Measurements from ENCODE around the gene TPBG. TPM values are rescaled to one million over a fixed set of nuclear protein-coding genes. Genes with fewer than 3 reads are reported as not detected.
A peak's percentile ranks its signal among the peaks of the same experiment; 100 is the strongest.

TPBG gene
- 10 to 100 TPM in 8 of 10 donors, 1 to 10 TPM in 2; 8.9 to 27.8 (median 12.9) TPM for polyA plus RNA-seq (ENCODE audit: insufficient read length in 10 of 10)
- long read RNA-seq, donor 1, full-length matches to known transcripts: 12 of 12 reads
- long read RNA-seq, donor 1, partial matches to known transcripts: 0 of 12 reads
- long read RNA-seq, donor 1, other reads (novel, unspliced or antisense): 0 of 12 reads
- long read RNA-seq, donor 2, full-length matches to known transcripts: 2 of 2 reads
- long read RNA-seq, donor 2, partial matches to known transcripts: 0 of 2 reads
- long read RNA-seq, donor 2, other reads (novel, unspliced or antisense): 0 of 2 reads
- long read RNA-seq, donor 3: 0 reads
- long read RNA-seq, donor 4, full-length matches to known transcripts: 6 of 6 reads
- long read RNA-seq, donor 4, partial matches to known transcripts: 0 of 6 reads
- long read RNA-seq, donor 4, other reads (novel, unspliced or antisense): 0 of 6 reads
- long read RNA-seq, donor 5, full-length matches to known transcripts: 10 of 10 reads
- long read RNA-seq, donor 5, partial matches to known transcripts: 0 of 10 reads
- long read RNA-seq, donor 5, other reads (novel, unspliced or antisense): 0 of 10 reads
- long read RNA-seq, donor 6, full-length matches to known transcripts: 6 of 6 reads
- long read RNA-seq, donor 6, partial matches to known transcripts: 0 of 6 reads
- long read RNA-seq, donor 6, other reads (novel, unspliced or antisense): 0 of 6 reads
- long read RNA-seq, donor 7, full-length matches to known transcripts: 4 of 4 reads
- long read RNA-seq, donor 7, partial matches to known transcripts: 0 of 4 reads
- long read RNA-seq, donor 7, other reads (novel, unspliced or antisense): 0 of 4 reads
- long read RNA-seq, donor 8, full-length matches to known transcripts: 8 of 8 reads
- long read RNA-seq, donor 8, partial matches to known transcripts: 0 of 8 reads
- long read RNA-seq, donor 8, other reads (novel, unspliced or antisense): 0 of 8 reads
- long read RNA-seq, donor 9, full-length matches to known transcripts: 1 of 1 reads
- long read RNA-seq, donor 9, partial matches to known transcripts: 0 of 1 reads
- long read RNA-seq, donor 9, other reads (novel, unspliced or antisense): 0 of 1 reads

DNA sequence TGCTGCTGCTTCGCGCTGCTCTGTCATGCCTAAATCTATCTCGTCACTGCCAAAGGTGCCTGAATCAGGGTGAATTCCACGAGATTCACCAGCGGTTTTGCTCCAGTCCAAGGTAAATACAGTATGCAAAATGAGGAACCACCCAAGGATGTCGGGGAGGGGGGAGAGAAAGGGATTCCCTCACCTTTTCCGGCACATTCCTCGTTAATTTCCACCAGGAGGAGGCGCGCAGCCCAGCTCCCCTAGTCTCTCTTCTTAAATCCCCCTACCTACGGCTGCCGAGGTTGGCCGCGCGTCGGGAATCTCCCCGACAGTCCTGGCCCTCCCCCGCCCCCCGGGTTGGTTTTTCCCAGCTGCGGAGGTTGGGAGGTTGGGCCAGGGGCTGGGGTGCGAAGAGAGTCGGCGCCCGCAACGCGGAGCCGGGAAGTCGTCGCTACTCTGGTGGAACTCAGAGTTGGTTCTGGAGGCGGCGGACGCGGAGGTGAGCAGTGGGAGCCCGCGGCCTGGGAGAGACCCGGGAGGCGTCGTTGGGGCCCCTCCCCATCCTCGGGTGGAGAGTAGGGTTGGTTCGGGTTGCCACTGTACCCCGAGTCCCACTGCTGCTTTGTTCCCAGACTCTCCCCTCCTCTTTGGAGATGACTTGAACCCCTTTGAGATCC is at the start of gene TPBG:
Gene TPBG (plus strand): TSS at position 390 of the 659 bp plus-strand sequence. CDS start 1,145 bp downstream, outside the sequence.
- peak; percentile 68 to 90 (median 77) for DNase-seq

- no peak for DNase-seq
Observed at GRCh38 chr6:82322386-82322785, 41.2 kb upstream of the TPBG start.

- DNase-seq: no peak
Observed at GRCh38 chr6:82329766-82330165, 33.9 kb upstream of the TPBG start.

DNA sequence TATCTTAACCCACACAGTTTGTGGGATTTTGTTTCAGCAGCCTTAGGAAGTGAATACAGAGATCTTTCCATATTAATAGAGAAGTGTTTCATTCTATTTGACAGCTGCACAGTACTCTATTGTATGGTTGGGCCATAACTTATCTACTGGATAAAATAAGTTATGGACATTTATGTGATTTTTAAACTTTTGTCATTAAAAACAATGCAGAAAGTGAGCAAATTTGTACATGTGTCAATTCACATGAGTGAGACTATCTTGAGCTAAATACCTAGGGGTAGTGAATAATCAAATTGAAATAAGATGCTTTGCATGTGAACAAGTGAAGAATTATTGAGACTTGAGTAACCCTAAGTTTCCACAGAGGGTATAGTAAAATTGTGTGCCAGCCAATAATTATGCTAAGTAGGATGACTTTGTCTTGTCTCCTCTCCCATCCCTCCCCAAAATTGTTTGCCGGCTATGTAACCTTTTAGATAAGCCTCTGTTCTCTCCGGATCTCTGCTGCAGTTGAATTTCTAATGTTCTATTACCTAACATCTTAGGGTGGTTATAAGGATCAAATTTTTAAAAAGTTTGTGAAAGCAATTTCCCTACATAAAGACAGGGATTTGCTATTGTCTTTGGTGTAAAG is 33.3 kb upstream of the TPBG start:
- DNase-seq: no peak

GRCh38 chr6:82331031-82331773 is 32.4 kb upstream of the TPBG start:
- DNase-seq: peak in 2 of 3 donors; percentile 6 to 13

DNA sequence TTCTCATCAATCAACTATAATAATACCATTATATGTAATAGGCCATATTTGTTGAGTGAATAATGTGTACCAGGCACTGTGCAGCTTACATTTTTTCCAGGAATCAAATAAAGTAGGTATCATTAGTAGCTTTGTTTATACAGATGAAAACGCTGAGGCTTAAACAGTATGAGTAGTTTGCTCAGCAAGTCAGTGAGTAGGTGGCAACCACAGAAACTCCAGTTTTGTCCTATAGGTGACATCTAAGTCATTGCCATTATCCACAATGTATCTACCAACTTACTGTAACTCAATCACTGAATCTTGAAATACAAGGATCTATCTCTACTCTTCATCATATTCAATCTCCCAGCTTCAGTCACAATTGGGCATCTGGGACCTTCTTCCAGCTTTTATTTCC is 29.8 kb upstream of the TPBG start:
- DNase-seq: no peak

- no peak for DNase-seq
Observed at GRCh38 chr6:82337688-82338257, 25.8 kb upstream of the TPBG start.

DNA sequence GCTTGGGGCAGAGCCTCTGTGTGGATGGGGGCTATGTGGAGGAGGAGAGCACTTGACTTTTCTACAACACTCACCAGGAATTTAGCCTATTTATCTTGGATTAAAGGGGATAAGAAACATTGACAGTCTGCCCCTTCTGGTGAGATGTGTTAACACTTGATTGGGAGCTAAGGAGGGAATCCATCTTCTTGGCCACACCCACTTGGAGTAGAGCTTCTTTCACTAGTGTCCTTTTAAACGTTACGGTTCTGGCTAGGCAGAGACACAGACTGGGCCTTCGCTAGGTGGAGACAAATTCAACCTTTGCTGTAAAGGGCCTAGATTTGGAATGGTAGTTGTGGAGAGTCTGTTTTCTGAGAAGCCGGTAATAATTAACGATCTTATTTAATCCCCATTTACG is 15.5 kb upstream of the TPBG start:
- no peak for DNase-seq

GRCh38 chr6:82353848-82354247 is 9.8 kb upstream of the TPBG start:
- DNase-seq: no peak

DNA sequence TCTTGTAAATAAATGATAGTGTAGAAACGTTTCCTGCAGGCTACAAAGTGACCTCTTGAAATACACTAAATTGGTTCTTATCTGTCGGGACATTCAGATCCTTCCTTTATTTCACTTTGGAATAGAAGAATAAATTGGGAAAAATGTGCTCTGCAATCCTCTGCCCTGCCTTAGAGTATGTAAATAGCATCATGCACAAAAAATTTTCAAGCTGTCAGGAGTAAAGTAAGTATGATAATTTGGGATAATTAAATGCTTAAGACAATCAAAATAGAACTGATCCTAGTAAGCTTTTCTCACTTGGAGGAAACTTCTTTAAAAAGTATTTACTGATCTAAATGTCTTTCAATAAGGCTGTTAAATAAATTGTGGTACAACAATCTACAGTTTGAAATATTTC is 3.1 kb upstream of the TPBG start:
- no peak for DNase-seq

DNA sequence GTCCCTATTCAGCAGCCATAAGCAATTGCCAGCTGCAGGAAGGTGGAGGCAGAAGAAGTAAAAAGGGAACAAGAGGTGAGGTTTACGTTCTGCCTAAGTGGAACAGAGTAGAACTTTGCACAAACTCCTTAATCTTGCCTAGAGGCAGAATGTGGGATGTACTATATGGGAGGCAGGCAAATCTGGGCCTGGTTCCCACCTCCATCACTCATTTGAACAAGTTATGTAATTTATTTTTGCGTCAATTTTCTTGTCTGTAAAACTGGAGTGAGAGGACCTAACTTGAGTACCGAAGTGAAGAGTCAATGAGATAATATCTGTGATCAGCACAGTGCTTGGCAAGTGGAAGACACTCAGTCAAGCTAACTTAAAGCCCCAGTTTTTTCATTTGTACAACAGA is 2.0 kb upstream of the TPBG start:
- DNase-seq: no peak

DNA sequence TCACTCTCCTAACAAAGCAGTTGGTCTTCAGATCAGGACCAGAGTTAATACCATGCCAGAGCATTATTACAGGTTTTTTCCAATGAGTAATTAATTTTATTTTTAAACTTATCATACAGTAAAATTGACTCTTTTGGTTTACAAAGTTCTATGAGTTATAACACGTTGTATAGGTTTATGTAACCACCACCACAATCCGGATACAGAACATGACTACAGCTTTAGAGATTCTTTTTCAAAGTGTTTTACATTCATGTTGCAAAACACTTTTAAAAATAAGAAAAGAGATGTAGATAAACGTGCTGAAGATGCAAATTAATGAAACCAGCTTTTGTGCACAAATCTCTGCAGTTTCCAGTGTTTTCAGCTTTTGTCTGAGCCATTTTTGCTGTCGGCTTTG is 1.5 kb upstream of the TPBG start:
- no peak for DNase-seq

DNA sequence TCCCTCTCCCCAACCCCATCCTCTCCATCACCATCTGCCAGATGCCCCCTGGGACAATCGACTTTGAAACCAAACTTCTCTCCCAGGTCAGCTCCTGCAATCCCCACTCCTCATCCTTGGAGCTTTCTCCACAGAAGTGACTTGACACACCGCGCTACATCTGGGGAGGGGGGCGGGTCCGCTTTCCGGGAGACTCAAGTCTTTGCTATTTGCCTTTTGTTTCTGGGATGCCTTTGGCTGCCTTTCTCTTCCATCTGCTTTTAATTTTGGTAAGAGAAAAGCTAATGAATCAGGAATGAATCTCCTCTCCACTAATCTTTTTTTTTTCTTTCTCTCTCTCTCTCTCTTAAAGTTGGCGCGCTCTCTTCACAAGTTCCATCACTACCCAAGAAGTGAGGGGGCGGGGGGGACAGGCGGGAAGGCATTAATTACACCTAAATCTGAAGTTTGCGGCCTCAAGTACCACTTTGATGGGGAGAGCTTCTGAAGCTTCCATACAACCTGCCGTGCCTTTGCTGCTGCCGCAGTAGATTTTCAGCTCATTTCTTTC is 664 bp upstream of the TPBG start:
- DNase-seq: peak; percentile 82 to 93 (median 89)

DNA sequence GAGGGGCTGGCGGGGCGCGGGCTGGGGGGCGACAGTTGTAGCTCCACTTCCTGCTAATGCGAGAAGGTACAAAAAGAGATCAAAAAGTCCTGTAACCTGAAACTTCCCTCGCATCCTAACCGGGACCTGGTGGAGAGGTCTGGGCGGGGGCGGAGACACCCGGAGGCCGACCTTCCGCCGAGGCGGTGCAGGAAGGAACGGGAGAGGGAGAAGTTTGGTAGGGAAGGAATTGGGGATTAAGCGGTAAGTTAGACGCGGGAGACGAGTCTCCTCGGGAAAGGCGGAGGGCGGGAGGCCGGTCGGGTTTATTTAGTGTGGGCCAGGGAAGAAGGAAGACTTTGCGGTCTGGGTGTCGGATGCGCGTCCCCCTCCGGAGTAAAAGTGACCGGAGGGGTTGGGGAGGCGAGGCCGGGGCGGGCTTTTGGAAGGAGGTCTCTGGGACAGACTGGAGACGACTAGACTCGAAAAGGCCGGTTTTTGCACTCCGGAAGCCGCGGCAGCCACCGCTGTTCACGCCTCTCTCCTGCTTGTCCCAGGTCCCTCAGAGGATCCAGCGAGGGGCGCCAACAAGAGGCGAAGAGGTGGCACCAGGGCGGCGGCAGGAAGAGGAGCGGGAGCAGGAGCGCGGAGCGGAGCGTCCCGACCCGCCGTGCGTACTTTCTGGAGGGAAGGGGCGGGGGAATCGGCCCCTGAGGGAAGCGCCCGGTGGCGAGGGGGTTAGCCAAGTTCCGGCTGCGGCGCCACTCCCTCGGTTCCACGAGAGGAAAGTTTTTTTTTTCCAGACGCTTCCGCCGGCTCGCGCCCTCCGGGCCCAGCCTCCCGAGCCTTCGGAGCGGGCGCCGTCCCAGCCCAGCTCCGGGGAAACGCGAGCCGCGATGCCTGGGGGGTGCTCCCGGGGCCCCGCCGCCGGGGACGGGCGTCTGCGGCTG is 734 bp downstream of the TPBG start:
- peak; percentile 38 to 91 (median 68) for DNase-seq

DNA sequence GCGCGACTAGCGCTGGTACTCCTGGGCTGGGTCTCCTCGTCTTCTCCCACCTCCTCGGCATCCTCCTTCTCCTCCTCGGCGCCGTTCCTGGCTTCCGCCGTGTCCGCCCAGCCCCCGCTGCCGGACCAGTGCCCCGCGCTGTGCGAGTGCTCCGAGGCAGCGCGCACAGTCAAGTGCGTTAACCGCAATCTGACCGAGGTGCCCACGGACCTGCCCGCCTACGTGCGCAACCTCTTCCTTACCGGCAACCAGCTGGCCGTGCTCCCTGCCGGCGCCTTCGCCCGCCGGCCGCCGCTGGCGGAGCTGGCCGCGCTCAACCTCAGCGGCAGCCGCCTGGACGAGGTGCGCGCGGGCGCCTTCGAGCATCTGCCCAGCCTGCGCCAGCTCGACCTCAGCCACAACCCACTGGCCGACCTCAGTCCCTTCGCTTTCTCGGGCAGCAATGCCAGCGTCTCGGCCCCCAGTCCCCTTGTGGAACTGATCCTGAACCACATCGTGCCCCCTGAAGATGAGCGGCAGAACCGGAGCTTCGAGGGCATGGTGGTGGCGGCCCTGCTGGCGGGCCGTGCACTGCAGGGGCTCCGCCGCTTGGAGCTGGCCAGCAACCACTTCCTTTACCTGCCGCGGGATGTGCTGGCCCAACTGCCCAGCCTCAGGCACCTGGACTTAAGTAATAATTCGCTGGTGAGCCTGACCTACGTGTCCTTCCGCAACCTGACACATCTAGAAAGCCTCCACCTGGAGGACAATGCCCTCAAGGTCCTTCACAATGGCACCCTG is 1.6 kb downstream of the TPBG start:
- peak in 2 of 3 donors; percentile 12 to 83 for DNase-seq

- no peak for DNase-seq
Observed at GRCh38 chr6:82367704-82368103, 4.1 kb downstream of the TPBG start.

- DNase-seq: no peak
Observed at GRCh38 chr6:82370788-82371187, 7.2 kb downstream of the TPBG start.
